H9 (cell line): Measurements from ENCODE around the gene CKLF. TPM values are rescaled to one million over a fixed set of nuclear protein-coding genes. Genes with fewer than 3 reads are reported as not detected.

Experiments
- DNase-seq: peaks from one replicate; pipeline ENCODE4 v3.0.0-alpha.2; 2017
- H2AFZ ChIP-seq: one replicate; pipeline ENCODE4 v1.6.1; 2013; ENCODE audit warnings: mild to moderate bottlenecking, low read length, control low read depth, moderate library complexity
- H2AK5ac ChIP-seq: 2 replicates; pipeline ENCODE4 v1.6.1; 2013; ENCODE audit warnings: low read length, control low read depth, mixed read lengths; ENCODE audit not compliant: insufficient read length
- H2BK120ac ChIP-seq: one replicate; pipeline ENCODE4 v1.6.1; 2013; ENCODE audit warnings: low read depth, mild to moderate bottlenecking, low read length, control low read depth, inconsistent platforms; ENCODE audit not compliant: poor library complexity, severe bottlenecking
- H2BK12ac ChIP-seq: 2 replicates; pipeline ENCODE4 v1.6.1; 2013; ENCODE audit warnings: low read length, control low read depth, mixed read lengths, low read depth; ENCODE audit not compliant: insufficient read length
- H2BK15ac ChIP-seq: 2 replicates; pipeline ENCODE4 v1.6.1; 2013; ENCODE audit warnings: low read depth, low read length, control low read depth
- H2BK20ac ChIP-seq: one replicate; pipeline ENCODE4 v1.6.1; 2013; ENCODE audit warnings: low read depth, mild to moderate bottlenecking, low read length, control low read depth, inconsistent platforms; ENCODE audit not compliant: poor library complexity, severe bottlenecking
- H2BK5ac ChIP-seq: 2 replicates; pipeline ENCODE4 v1.6.1; 2013; ENCODE audit warnings: low read length, control low read depth, mixed read lengths; ENCODE audit not compliant: insufficient read length
- H3K14ac ChIP-seq: 2 replicates; pipeline ENCODE4 v1.6.1; 2013; ENCODE audit warnings: low read length, control low read depth; ENCODE audit not compliant: insufficient read depth
- H3K18ac ChIP-seq: 2 replicates; pipeline ENCODE4 v1.6.1; 2013; ENCODE audit warnings: low read depth, mild to moderate bottlenecking, mixed read lengths, low read length, control low read depth; ENCODE audit not compliant: insufficient read length
- H3K23ac ChIP-seq: 2 replicates; pipeline ENCODE4 v1.6.1; 2013; ENCODE audit warnings: low read length, control low read depth, mixed read lengths, low read depth; ENCODE audit not compliant: insufficient read length
- H3K23me2 ChIP-seq: 2 replicates; pipeline ENCODE4 v1.6.1; 2013; ENCODE audit warnings: low read depth, mild to moderate bottlenecking, mixed read lengths, low read length, control low read depth; ENCODE audit not compliant: insufficient read length, poor library complexity, severe bottlenecking
- H3K27ac ChIP-seq: 2 replicates; pipeline ENCODE4 v1.5.1; 2013; ENCODE audit warnings: low read length, control low read depth, mixed read lengths, low read depth; ENCODE audit not compliant: insufficient read length
- H3K27me3 ChIP-seq: 2 replicates; pipeline ENCODE4 v1.6.1; 2013; ENCODE audit warnings: low read length, control low read depth, inconsistent platforms; ENCODE audit not compliant: insufficient read depth
- H3K4ac ChIP-seq: 2 replicates; pipeline ENCODE4 v1.6.1; 2013; ENCODE audit warnings: low read depth, mild to moderate bottlenecking, control low read depth, inconsistent platforms, low read length, moderate library complexity
- H3K4me1 ChIP-seq: 2 replicates; pipeline ENCODE4 v1.6.1; 2013; ENCODE audit warnings: low read length, control low read depth, inconsistent platforms; ENCODE audit not compliant: insufficient read depth
- H3K4me2 ChIP-seq: 2 replicates; pipeline ENCODE4 v1.6.1; 2013; ENCODE audit warnings: low read length, control low read depth, mixed read lengths; ENCODE audit not compliant: insufficient read length, insufficient read depth
- H3K56ac ChIP-seq: 2 replicates; pipeline ENCODE4 v1.6.1; 2013; ENCODE audit warnings: low read depth, mild to moderate bottlenecking, mixed read lengths, low read length, control low read depth; ENCODE audit not compliant: insufficient read length
- H3K79me1 ChIP-seq: 2 replicates; pipeline ENCODE4 v1.6.1; 2013; ENCODE audit warnings: low read depth, mild to moderate bottlenecking, moderate library complexity, low read length, control low read depth, inconsistent platforms; ENCODE audit not compliant: insufficient read depth, poor library complexity, severe bottlenecking
- H3K79me2 ChIP-seq: 2 replicates; pipeline ENCODE4 v1.6.1; 2013; ENCODE audit warnings: low read length, control low read depth, inconsistent platforms; ENCODE audit not compliant: insufficient read depth
- H3K9ac ChIP-seq: 2 replicates; pipeline ENCODE4 v1.6.1; 2013; ENCODE audit warnings: low read length, control low read depth, mixed read lengths; ENCODE audit not compliant: insufficient read length; ENCODE audit errors: extremely low read depth
- H3K9me3 ChIP-seq: one replicate; pipeline ENCODE4 v1.6.1; 2013; ENCODE audit warnings: low read depth, low read length, inconsistent platforms; ENCODE audit not compliant: control insufficient read depth
- H3T11ph ChIP-seq: one replicate; pipeline ENCODE4 v1.6.1; 2013; ENCODE audit warnings: mild to moderate bottlenecking, low read length, control low read depth, inconsistent platforms
- H4K20me1 ChIP-seq: one replicate; pipeline ENCODE4 v1.6.1; 2013; ENCODE audit not compliant: control insufficient read depth, insufficient read length, insufficient read depth
- H4K5ac ChIP-seq: 2 replicates; pipeline ENCODE4 v1.6.1; 2013; ENCODE audit warnings: low read depth, mild to moderate bottlenecking, mixed read lengths, low read length, control low read depth; ENCODE audit not compliant: insufficient read length
- H4K8ac ChIP-seq: replicated peaks from 2 replicates; pipeline ENCODE4 v1.6.1; 2013; ENCODE audit warnings: low read length, control low read depth, mixed read lengths, low read depth; ENCODE audit not compliant: insufficient read length
- H4K91ac ChIP-seq: 2 replicates; pipeline ENCODE4 v1.6.1; 2013; ENCODE audit warnings: low read depth, mild to moderate bottlenecking, moderate library complexity, mixed read lengths, low read length, control low read depth; ENCODE audit not compliant: insufficient read length
- H3K27ac Mint-ChIP-seq, 3 experiments: 2 replicates in 2 of 3; 3 replicates in 1 of 3; pipeline ENCODE4 v1.8.0; 2020 to 2021; ENCODE audit warnings: mixed read lengths in 3 of 3, mild to moderate bottlenecking in 1 of 3, moderate library complexity in 1 of 3
- H3K27me3 Mint-ChIP-seq: 2 replicates; pipeline ENCODE4 v1.8.0; 2021; ENCODE audit warnings: low read depth, mild to moderate bottlenecking, moderate library complexity, mixed read lengths
- H3K36me3 Mint-ChIP-seq, 3 experiments: 2 replicates in 2 of 3; 3 replicates in 1 of 3; pipeline ENCODE4 v1.8.0; 2020 to 2021; ENCODE audit warnings: low read depth in 3 of 3, mixed read lengths in 3 of 3; ENCODE audit not compliant: insufficient read depth in 1 of 3
- H3K4me1 Mint-ChIP-seq, 2 experiments: 2 replicates each; pipeline ENCODE4 v1.8.0; 2020; ENCODE audit warnings: mixed read lengths in 2 of 2
- H3K4me3 Mint-ChIP-seq, 2 experiments: 2 replicates in 1 of 2; 3 replicates in 1 of 2; pipeline ENCODE4 v1.8.0; 2020 to 2021; ENCODE audit warnings: mild to moderate bottlenecking in 2 of 2, mixed read lengths in 2 of 2, moderate library complexity in 1 of 2
- H3K9me3 Mint-ChIP-seq, 2 experiments: 2 replicates in 1 of 2; 3 replicates in 1 of 2; pipeline ENCODE4 v1.8.0; 2020; ENCODE audit warnings: mild to moderate bottlenecking in 2 of 2, mixed read lengths in 2 of 2, moderate library complexity in 1 of 2
- CTCF ChIP-seq: fragments of 200-600 bp; sonication (generic); conservative IDR thresholded peaks from 3 replicates; pipeline ENCODE4 v1.8.0; 2021; ENCODE audit warnings: antibody characterized with exemption, mild to moderate bottlenecking
- WGBS: extraction: QIAGEN DNeasy Blood & Tissue Kit; methylation state at CpG from one replicate; pipeline ENCODE4 v1.1.7; 2013; ENCODE audit warnings: missing lambda C conversion rate, low lambda C conversion rate, mixed read lengths; ENCODE audit not compliant: insufficient read length; ENCODE audit errors: extremely low coverage; 5-methylcytosine and 5-hydroxymethylcytosine counted together
- total RNA-seq: library from RNA; stranded (reverse); gene quantifications from 2 replicates; pipeline ENCODE4 v1.2.1, GENCODE V29; 2021

Gene CKLF
- total RNA-seq, 1 experiment from 2014 or later = 23.1 TPM

GRCh38 chr16:66569827-66570405 lies 17.5 kb downstream of the CKLF start:
- Histone ChIP-seq H3T11ph (no peak overlapping the region), H3K18ac (no peak overlapping the region), H3K9me3 (no peaks in the 10 kb centered on the region), H4K20me1 (no peaks in the 10 kb centered on the region), H3K4me2 (no peak overlapping the region), H3K23me2 (no peaks in the 10 kb centered on the region), H4K5ac (no peak overlapping the region), H3K27me3 (no peaks in the 10 kb centered on the region), H2BK120ac (no peak overlapping the region), H3K14ac (no peak overlapping the region), H3K23ac (no peak overlapping the region), H3K79me1 (no peaks in the 10 kb centered on the region), H3K56ac (no peak overlapping the region), H3K9ac (no peak overlapping the region), H2BK15ac (no peak overlapping the region), H2BK5ac (no peak overlapping the region), H3K27ac (no peak overlapping the region), H2BK20ac (no peak overlapping the region), H3K79me2 (no peaks in the 10 kb centered on the region), H2AK5ac (no peak overlapping the region), H2BK12ac (no peak overlapping the region), H4K8ac (no peak overlapping the region), H4K91ac (no peak overlapping the region), H3K4ac (no peak overlapping the region), H3K4me1 (no peaks in the 10 kb centered on the region), H2AFZ (no peak overlapping the region)
- H3K4me1 Mint-ChIP-seq = peaks cover 0 to 3% of the 10 kb centered on the region in 2 experiments; a peak in 1 of 4 replicates
- no CpG with 5 or more reads among the region's 3 CpGs for WGBS
- peaks cover 3 to 12% (median 11%) of the 10 kb centered on the region in 3 experiments; a peak in 5 of 7 replicates for H3K36me3 Mint-ChIP-seq
- no peaks in the 10 kb centered on the region for H3K9me3 Mint-ChIP-seq
- no peak for DNase-seq
- H3K4me3 Mint-ChIP-seq = no peak overlapping the region
- no peak overlapping the region for H3K27ac Mint-ChIP-seq
- H3K27me3 Mint-ChIP-seq = no peaks in the 10 kb centered on the region; the same call in 1 of the 2 replicates
- no peak for TF ChIP-seq CTCF
